ENCODE data around the gene CFI. TPM values are rescaled to one million over a fixed set of nuclear protein-coding genes. Genes with fewer than 3 reads are reported as not detected.

Gene CFI
- total and polyA plus RNA-seq, 2 experiments from 2014 or later: 112 to 163 TPM

DNA sequence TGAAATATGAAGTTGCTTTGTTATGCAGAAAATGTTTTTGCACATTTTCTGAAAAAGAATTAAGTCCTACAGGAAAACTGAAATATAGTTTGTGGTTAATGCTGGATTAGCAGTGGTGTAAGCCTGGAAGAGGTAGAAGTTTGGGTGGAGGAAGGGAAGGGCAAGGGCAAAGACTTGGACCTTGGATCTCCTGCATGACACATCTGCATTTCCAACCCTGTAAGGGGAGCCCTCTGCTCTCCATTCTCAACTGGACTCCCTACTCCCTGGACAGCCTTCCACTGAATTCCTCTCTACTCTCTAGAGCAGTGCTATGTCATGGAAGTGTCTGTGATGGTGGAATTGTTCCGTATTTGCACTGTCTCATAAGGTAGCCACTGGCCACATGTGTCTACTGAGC, 103.1 kb downstream of the CFI start:
- DNase-seq (ENCODE audit: low spot score): peak; percentile 24
- H2AFZ ChIP-seq: no peak overlapping the region
- H3K9me3 ChIP-seq (ENCODE audit: low read depth): no peaks in the 10 kb centered on the region
- 97% methylated on average over 1 of the region's 1 CpG for WGBS (ENCODE audit: low lambda C conversion rate, missing lambda C conversion rate)
- H3K27ac ChIP-seq: no peak overlapping the region
- peaks cover 10% of the 10 kb centered on the region for H4K20me1 ChIP-seq (ENCODE audit: insufficient read depth, poor library complexity, severe bottlenecking)
- peak overlapping the region; percentile 44 for H3K4me2 ChIP-seq
- no peaks in the 10 kb centered on the region for H3K36me3 ChIP-seq (replicated peaks; ENCODE audit: insufficient read depth, low read depth)
- no peaks in the 10 kb centered on the region for H3K9me2 ChIP-seq (replicated peaks; ENCODE audit: insufficient read depth)
- peaks cover 52% of the 10 kb centered on the region for H3K79me2 ChIP-seq
- H3K27me3 ChIP-seq: no peaks in the 10 kb centered on the region
- no peak overlapping the region for H3K4me3 ChIP-seq
- peaks cover 29% of the 10 kb centered on the region for H3K4me1 ChIP-seq (ENCODE audit: insufficient read depth)
- TF ChIP-seq EZH2 (IDR thresholded peaks at IDR 0.05; ENCODE audit: borderline replicate concordance) (no peak), EZH2phosphoT487 (IDR thresholded peaks at IDR 0.05; ENCODE audit: low read depth, severe bottlenecking, unreplicated experiment) (no peak)
- TF ChIP-seq, protein P1, sequence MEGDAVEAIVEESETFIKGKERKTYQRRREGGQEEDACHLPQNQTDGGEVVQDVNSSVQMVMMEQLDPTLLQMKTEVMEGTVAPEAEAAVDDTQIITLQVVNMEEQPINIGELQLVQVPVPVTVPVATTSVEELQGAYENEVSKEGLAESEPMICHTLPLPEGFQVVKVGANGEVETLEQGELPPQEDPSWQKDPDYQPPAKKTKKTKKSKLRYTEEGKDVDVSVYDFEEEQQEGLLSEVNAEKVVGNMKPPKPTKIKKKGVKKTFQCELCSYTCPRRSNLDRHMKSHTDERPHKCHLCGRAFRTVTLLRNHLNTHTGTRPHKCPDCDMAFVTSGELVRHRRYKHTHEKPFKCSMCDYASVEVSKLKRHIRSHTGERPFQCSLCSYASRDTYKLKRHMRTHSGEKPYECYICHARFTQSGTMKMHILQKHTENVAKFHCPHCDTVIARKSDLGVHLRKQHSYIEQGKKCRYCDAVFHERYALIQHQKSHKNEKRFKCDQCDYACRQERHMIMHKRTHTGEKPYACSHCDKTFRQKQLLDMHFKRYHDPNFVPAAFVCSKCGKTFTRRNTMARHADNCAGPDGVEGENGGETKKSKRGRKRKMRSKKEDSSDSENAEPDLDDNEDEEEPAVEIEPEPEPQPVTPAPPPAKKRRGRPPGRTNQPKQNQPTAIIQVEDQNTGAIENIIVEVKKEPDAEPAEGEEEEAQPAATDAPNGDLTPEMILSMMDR (IDR thresholded peaks at IDR 0.05; ENCODE audit: poor library complexity): no peak

- H3K9me3 ChIP-seq (ENCODE audit: low read depth): no peaks in the 10 kb centered on the region
- peaks cover 2% of the 10 kb centered on the region for H4K20me1 ChIP-seq (ENCODE audit: insufficient read depth, poor library complexity, severe bottlenecking)
- DNase-seq (ENCODE audit: low spot score): no peak
- no peaks in the 10 kb centered on the region for H3K27me3 ChIP-seq
- H2AFZ ChIP-seq: no peak overlapping the region
- no peak overlapping the region for H3K27ac ChIP-seq
- H3K9me2 ChIP-seq (replicated peaks; ENCODE audit: insufficient read depth): no peaks in the 10 kb centered on the region
- no peaks in the 10 kb centered on the region for H3K4me1 ChIP-seq (ENCODE audit: insufficient read depth)
- 93% methylated on average over 1 of the region's 1 CpG for WGBS (ENCODE audit: low lambda C conversion rate, missing lambda C conversion rate)
- TF ChIP-seq EZH2 (IDR thresholded peaks at IDR 0.05; ENCODE audit: borderline replicate concordance) (no peak), EZH2phosphoT487 (IDR thresholded peaks at IDR 0.05; ENCODE audit: low read depth, severe bottlenecking, unreplicated experiment) (no peak)
- TF ChIP-seq, protein P1 (IDR thresholded peaks at IDR 0.05; ENCODE audit: poor library complexity): no peak
- no peaks in the 10 kb centered on the region for H3K36me3 ChIP-seq (replicated peaks; ENCODE audit: insufficient read depth, low read depth)
- H3K79me2 ChIP-seq: no peaks in the 10 kb centered on the region
- H3K4me3 ChIP-seq: no peak overlapping the region
- no peak overlapping the region for H3K4me2 ChIP-seq
Observed at GRCh38 chr4:109691411-109691920, 110.3 kb downstream of the CFI start.

Other genes with a start within 250 kb of the CFI start
- 6.2 and 6.9 TPM in 2 replicates for gene MCUB, start 241.8 kb downstream of the CFI start, total RNA-seq
- gene MCUB, start 241.8 kb downstream of the CFI start, polyA plus RNA-seq: 9.2 and 9.9 TPM in 2 replicates
- gene CASP6, start 98.6 kb downstream of the CFI start, total RNA-seq: 77.7 and 78.4 TPM in 2 replicates
- gene CASP6, start 98.6 kb downstream of the CFI start, polyA plus RNA-seq: 83.4 and 103 TPM in 2 replicates
- 32.7 and 494 TPM in 2 replicates for gene PLA2G12A, start 71.9 kb downstream of the CFI start, total RNA-seq
- 91.4 and 94.9 TPM in 2 replicates for gene PLA2G12A, start 71.9 kb downstream of the CFI start, polyA plus RNA-seq
- gene GAR1, start 13.8 kb upstream of the CFI start, total RNA-seq: 7.5 and 10.2 TPM in 2 replicates
- 30.2 and 39.8 TPM in 2 replicates for gene GAR1, start 13.8 kb upstream of the CFI start, polyA plus RNA-seq
- not detected in 2 replicates for gene RRH, start 26.0 kb upstream of the CFI start, total RNA-seq
- not detected in 2 replicates for gene RRH, start 26.0 kb upstream of the CFI start, polyA plus RNA-seq
- 0.13 and 0.24 TPM in 2 replicates for gene LRIT3, start 46.1 kb upstream of the CFI start, total RNA-seq
- not detected in 2 replicates for gene LRIT3, start 46.1 kb upstream of the CFI start, polyA plus RNA-seq
- 13.0 and 18.0 TPM in 2 replicates for gene EGF, start 110.9 kb upstream of the CFI start, total RNA-seq
- gene EGF, start 110.9 kb upstream of the CFI start, polyA plus RNA-seq: 3.2 and 5.0 TPM in 2 replicates

Data from hepatocyte (in vitro differentiated cells).